GM12892 (cell line): ENCODE data around the gene TRIM26.

Experiments
- POLR2A ChIP-seq: IDR thresholded peaks from 2 replicates; pipeline ENCODE4 v1.6.1; 2011; ENCODE audit warnings: low read depth, low read length, control low read depth
- POLR2AphosphoS5 ChIP-seq: IDR thresholded peaks from 2 replicates; pipeline ENCODE4 v1.6.1; 2011; ENCODE audit warnings: low read depth, low read length, control low read depth
- TAF1 ChIP-seq: IDR thresholded peaks from 2 replicates; pipeline ENCODE4 v1.6.1; 2011; ENCODE audit warnings: low read depth, mild to moderate bottlenecking, control low read depth, low read length, borderline replicate concordance

DNA sequence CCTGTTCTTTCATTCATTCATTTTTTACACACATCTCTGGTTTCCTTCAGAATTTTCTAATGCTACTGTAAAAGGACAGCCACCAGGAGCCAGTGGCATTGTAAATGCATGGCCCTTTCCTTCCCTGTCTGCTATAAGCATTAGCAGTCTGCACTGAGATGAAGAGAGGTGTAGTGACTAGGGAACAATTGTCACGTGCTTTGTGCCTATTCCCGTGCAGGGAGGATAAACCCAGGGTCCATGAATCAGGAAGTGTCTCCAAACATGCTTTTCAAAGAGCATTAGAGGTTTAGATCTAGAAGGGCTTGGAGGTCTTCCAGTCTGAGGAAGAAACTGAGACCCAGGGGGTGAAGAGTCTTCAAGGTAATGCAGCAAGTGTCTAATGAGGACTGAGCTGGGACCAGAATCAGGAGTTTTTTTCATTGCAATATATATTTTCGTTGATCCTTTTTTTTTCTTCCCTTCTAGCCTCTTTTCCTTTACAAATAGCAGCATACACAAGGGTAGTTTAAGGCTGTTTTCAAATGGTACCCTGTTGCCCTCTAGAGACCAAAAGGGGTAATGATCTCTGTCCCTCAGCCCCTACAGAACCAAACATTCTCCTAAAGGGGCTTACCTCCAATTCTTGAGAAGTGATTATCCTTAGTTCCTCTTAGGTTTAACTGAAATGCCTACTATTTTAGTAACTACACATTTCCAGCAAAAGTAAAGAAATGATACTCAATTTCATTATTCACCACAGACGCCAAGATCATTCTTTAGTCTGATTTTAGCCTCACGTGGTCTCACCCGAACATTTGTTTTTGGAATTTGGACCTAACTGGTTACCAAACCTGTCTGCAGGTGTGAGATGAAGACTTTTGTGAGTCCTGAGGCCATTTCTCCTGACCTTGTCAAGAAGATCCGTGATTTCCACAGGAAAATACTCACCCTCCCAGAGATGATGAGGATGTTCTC is 43.3 kb downstream of the TRIM26 start:
- TF ChIP-seq POLR2AphosphoS5 (no peak), POLR2A (no peak), TAF1 (no peak)
